Ovary (tissue), 3 donors: ENCODE data around the gene SPRYD4.

Source experiments
- EP300 ChIP-seq: sonication (generic); formaldehyde crosslinking; IDR thresholded peaks from one replicate; pipeline ENCODE4 v1.6.1; 2017; ENCODE audit warnings: antibody characterized with exemption
- POLR2A ChIP-seq: fragments of 450-650 bp; IDR thresholded peaks from one replicate; pipeline ENCODE4 v1.6.1; 2017; ENCODE audit warnings: antibody characterized with exemption, mild to moderate bottlenecking, moderate library complexity
- TF ChIP-seq, protein P1 (sequence below), 3 donors: fragments of 450-650 bp in 2 of 3; fragments of 200-600 bp in 1 of 3; IDR thresholded peaks; one replicate each; pipeline versions ENCODE4 v1.5.1 to v1.8.0; 2016 to 2022; ENCODE audit warnings: antibody characterized with exemption in 3 of 3, mild to moderate bottlenecking in 1 of 3
- donor health status: DM: no; HTN: no; CAD: no.

DNA sequence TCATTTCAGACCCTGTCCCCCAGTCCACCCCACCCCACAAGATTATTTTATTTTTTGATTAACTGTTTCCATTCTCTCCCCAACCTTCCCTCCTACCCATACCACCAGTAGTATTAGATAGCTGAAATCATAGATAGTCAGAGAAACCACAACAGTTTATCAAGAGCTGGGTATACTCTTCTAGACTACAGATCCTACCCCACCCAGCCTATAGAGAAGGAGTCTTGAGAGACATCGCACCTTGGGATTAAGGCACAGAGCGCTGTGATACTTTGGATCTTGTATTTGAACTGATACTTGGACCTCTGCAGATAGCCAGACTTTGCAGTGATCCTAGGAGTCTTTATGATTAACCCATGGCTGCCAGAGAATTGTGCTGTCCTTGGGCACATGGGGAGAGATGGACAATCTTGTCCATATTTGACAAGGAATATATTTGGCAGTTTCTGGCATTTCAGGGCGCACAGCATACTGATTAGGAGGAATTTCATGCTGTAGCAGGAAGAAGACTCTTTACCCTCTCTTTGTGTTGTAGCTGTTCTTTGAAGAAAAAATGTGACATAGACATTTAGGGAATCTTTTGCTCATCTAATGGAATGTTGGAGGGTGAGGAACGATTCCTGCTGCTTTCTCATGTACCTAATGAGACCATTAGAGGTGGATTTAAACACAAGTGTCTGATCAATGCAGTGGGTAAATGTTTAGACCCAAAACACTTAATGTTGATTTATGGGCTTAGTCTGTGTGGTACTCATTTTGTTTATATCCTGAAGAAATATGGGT, 54.2 kb downstream of the SPRYD4 start:
- TF ChIP-seq, protein P1, sequence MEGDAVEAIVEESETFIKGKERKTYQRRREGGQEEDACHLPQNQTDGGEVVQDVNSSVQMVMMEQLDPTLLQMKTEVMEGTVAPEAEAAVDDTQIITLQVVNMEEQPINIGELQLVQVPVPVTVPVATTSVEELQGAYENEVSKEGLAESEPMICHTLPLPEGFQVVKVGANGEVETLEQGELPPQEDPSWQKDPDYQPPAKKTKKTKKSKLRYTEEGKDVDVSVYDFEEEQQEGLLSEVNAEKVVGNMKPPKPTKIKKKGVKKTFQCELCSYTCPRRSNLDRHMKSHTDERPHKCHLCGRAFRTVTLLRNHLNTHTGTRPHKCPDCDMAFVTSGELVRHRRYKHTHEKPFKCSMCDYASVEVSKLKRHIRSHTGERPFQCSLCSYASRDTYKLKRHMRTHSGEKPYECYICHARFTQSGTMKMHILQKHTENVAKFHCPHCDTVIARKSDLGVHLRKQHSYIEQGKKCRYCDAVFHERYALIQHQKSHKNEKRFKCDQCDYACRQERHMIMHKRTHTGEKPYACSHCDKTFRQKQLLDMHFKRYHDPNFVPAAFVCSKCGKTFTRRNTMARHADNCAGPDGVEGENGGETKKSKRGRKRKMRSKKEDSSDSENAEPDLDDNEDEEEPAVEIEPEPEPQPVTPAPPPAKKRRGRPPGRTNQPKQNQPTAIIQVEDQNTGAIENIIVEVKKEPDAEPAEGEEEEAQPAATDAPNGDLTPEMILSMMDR (IDR thresholded peaks at IDR 0.05): no peak
- TF ChIP-seq EP300: no peak
- TF ChIP-seq POLR2A: no peak
